NB4 (cell line): ENCODE measurements around the gene SERF2.
A peak's percentile ranks its signal among the peaks of the same experiment; 100 is the strongest.

ENCODE experiments used
- DNase-seq: peaks from one replicate; pipeline ENCODE4 v3.0.0; 2010; ENCODE audit warnings: low read depth
- H3K4me3 ChIP-seq: one replicate; pipeline ENCODE4 v1.5.1; 2011; ENCODE audit warnings: mild to moderate bottlenecking, low read depth, low read length, moderate library complexity
- CTCF ChIP-seq: IDR thresholded peaks from one replicate; pipeline ENCODE4 v1.5.1; 2012; ENCODE audit warnings: low read depth, low read length
- MAX ChIP-seq: IDR thresholded peaks from 2 replicates; pipeline ENCODE4 v1.6.1; 2011; ENCODE audit warnings: low read depth, low read length
- MYC ChIP-seq: IDR thresholded peaks from 2 replicates; pipeline ENCODE4 v1.6.1; 2011; ENCODE audit warnings: low read depth, low read length
- POLR2A ChIP-seq: IDR thresholded peaks from 2 replicates; pipeline ENCODE4 v1.6.1; 2011; ENCODE audit warnings: mild to moderate bottlenecking; ENCODE audit not compliant: insufficient read length; ENCODE audit errors: extremely low read depth

The SERF2 gene

GRCh38 chr15:43762824-43763223 lies 29.3 kb upstream of the SERF2 start:
- H3K4me3 ChIP-seq = no peak overlapping the region
- TF ChIP-seq CTCF (no peak), MYC (no peak), POLR2A (no peak), MAX (no peak)
- no peak for DNase-seq

GRCh38 chr15:43763819-43764446 lies 28.2 kb upstream of the SERF2 start:
- TF ChIP-seq CTCF (no peak), POLR2A (no peak), MYC (no peak), MAX (no peak)
- no peak for DNase-seq
- H3K4me3 ChIP-seq = no peak overlapping the region

- TF ChIP-seq POLR2A = no peak
- no peak for TF ChIP-seq MAX
- peak; percentile 92 for TF ChIP-seq CTCF
- no peak for TF ChIP-seq MYC
- no peak overlapping the region for H3K4me3 ChIP-seq
- peak; percentile 70 for DNase-seq
Measured at GRCh38 chr15:43769584-43770228, 22.4 kb upstream of the SERF2 start.

GRCh38 chr15:43771816-43772215 lies 20.3 kb upstream of the SERF2 start:
- no peak for DNase-seq
- no peak overlapping the region for H3K4me3 ChIP-seq
- TF ChIP-seq POLR2A = no peak
- TF ChIP-seq MYC = no peak
- no peak for TF ChIP-seq MAX
- no peak for TF ChIP-seq CTCF

GRCh38 chr15:43772624-43773023 lies 19.5 kb upstream of the SERF2 start:
- DNase-seq = no peak
- H3K4me3 ChIP-seq = no peak overlapping the region
- no peak for TF ChIP-seq CTCF
- no peak for TF ChIP-seq POLR2A
- no peak for TF ChIP-seq MYC
- TF ChIP-seq MAX = no peak
